ENCODE measurements around the gene OR2AG1. TPM values are rescaled to one million over a fixed set of nuclear protein-coding genes. Genes with fewer than 3 reads are reported as not detected.

The OR2AG1 gene
- total RNA-seq, 2 donors from 2014 or later = not detected

DNA sequence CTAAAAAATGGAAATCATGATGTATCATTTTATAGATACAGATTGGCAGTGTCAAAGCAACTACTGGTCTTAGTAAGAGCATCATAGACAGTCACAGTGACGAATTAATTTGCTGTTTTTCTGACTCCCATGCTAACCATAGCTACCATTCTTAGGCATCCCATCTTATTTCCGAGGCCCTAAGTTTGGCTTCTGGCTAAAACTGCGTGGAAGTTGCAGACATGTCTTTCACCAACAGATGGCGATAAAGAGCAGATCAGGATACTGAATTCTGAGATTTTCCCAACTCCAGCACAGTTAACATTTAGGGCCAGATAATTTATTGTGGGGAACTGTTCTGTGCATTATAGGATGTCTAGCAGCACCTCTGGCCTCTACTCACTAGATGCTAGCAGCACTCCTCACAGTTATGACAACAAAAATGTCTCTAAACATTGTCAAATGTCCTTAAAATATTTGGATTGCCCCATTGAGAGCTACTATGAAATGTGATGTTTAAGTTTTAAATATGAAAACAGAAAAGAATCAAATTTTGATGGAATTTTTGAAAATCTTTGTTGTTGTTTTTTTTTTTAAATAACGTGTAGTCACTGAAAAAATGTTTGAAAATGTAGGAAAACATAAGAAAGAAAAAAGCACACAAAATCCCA, 27.4 kb upstream of the OR2AG1 start:
- ATAC-seq (peak; percentile 56), DNase-seq (peak; percentile 17 to 28 (median 21))
- Histone ChIP-seq H3K27me3 (no peaks in the 10 kb centered on the region), H3K27ac (no peak overlapping the region), H3K4me3 (no peak overlapping the region), H3K36me3 (replicated peaks in 1 of 2; ENCODE audit: insufficient read depth in 1 of 2, low read depth in 2 of 2) (no peaks in the 10 kb centered on the region), H3K4me1 (peaks cover 9% of the 10 kb centered on the region), H3K9me3 (no peaks in the 10 kb centered on the region)
- 4% methylated on average over 5 of the region's 5 CpGs for WGBS, 2 donors
- TF ChIP-seq, protein P1, sequence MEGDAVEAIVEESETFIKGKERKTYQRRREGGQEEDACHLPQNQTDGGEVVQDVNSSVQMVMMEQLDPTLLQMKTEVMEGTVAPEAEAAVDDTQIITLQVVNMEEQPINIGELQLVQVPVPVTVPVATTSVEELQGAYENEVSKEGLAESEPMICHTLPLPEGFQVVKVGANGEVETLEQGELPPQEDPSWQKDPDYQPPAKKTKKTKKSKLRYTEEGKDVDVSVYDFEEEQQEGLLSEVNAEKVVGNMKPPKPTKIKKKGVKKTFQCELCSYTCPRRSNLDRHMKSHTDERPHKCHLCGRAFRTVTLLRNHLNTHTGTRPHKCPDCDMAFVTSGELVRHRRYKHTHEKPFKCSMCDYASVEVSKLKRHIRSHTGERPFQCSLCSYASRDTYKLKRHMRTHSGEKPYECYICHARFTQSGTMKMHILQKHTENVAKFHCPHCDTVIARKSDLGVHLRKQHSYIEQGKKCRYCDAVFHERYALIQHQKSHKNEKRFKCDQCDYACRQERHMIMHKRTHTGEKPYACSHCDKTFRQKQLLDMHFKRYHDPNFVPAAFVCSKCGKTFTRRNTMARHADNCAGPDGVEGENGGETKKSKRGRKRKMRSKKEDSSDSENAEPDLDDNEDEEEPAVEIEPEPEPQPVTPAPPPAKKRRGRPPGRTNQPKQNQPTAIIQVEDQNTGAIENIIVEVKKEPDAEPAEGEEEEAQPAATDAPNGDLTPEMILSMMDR (IDR thresholded peaks at IDR 0.05) = peak; percentile 53 to 89 (median 65)
- TF ChIP-seq POLR2A (IDR thresholded peaks at IDR 0.05) = no peak
- intact Hi-C loops (cut with DNase I) = no loop called here

DNA sequence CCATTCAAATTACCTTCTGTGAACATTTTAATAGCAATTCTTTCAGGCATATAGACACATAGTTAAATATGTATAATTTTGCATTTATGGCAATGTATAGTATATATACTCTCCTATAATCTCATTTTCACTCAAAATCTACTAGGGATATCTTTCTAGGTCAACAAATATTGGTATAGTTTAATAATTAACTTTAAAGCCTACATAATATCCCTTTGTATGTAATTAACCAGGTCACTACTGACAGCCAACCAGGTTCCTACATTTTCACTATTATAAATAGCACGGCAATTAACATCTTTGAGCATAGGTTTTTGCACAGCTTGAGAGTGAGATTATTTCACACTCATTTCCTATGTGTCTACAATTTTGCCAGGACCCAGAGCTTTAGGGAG, 26.9 kb upstream of the OR2AG1 start:
- TF ChIP-seq, protein P1 (IDR thresholded peaks at IDR 0.05) = no peak
- no peak for TF ChIP-seq POLR2A (IDR thresholded peaks at IDR 0.05)
- DNase-seq = no peak
- intact Hi-C loops (cut with DNase I) = no loop called here
- H3K4me3 ChIP-seq = no peak overlapping the region
- H3K9me3 ChIP-seq = no peaks in the 10 kb centered on the region
- no peak for ATAC-seq
- 17 to 40% methylated on average over 1 of the region's 1 CpG for WGBS, 2 donors
- H3K27ac ChIP-seq = no peak overlapping the region
- no peaks in the 10 kb centered on the region for H3K36me3 ChIP-seq (replicated peaks in 1 of 2; ENCODE audit: insufficient read depth in 1 of 2, low read depth in 2 of 2)
- H3K4me1 ChIP-seq = peaks cover 9% of the 10 kb centered on the region
- H3K27me3 ChIP-seq = no peaks in the 10 kb centered on the region

DNA sequence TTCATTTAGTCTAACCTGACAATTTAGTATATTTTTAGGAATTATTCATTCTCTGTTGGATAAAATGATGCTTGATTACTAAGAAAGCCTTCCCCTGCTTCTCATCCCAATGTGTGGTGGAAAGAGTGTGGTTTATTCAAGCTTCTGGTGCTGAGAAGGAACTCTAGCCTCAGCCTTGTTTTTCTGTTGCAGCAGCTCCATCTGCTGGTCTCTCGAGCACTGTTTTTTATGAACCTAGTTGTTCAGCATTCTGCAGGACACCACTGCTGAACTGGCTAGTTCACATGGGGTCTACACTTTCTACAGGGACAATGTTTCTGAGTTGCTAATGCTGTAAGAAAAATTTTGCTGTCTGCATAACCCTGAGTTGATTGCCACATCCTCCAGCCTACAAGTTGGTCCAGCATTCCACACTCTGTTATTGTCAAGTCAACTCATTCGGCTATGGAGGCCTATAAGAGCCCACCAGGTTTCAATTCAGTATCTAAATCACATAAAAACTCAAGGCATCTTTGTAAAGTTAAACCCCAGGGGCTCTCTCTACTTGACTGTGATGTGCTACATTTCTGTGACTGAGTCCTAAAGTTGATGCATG, 25.4 kb upstream of the OR2AG1 start:
- WGBS, 2 donors = 50% methylated on average over 2 of the region's 2 CpGs

DNA sequence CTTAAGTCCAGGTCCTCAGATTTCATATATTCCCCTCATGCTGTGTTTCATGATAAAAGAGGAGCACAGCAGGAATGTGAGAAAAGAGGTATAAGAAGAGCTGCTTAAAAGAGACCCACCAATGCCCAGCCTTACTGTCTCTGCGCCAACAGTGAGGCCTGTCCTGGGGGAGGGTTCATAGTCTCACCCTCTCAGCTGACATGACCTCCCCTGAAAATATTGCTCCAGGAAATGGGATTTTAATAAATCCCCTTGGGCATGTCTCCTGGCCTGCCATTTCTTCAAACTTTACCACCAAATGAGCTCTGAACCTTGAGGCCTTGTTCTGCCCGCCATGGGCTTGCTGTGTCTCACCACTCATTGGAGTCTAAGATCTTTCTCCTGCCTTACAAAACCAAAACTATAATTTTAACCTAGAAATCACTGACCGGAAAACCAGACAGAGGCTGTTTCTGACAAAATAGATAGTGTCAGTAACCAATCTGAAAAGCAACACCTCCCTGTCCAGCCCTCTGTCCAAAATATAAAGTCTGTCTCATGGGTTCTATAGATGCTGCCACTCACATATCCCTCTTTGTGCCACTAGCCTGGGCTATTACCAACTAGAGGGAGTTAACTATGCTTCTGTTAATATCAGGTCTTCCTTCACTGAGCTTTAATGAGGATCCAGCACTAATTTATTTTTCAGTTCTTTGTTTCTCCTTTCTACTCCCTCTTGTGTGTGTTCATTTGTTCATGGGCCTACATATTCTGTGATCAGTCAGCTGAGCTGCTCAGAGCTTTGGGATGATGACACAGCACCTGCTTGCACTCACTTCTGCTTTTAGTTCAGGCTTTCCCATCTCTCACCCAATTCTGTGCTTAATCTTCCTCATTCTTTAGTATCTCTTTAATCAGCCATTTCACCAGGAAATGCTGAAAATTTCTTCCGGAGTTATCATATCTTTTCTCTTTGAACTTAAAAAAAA, 10.6 kb upstream of the OR2AG1 start, which contains the start of gene OR2AG2:
TSS of gene OR2AG2 (minus strand) at position 51 of the 968 bp plus-strand sequence. CDS start 3,019 bp downstream, outside the sequence.
- Histone ChIP-seq H3K4me1 (no peaks in the 10 kb centered on the region), H3K9me3 (no peaks in the 10 kb centered on the region), H3K4me3 (no peak within 1 kb of the TSS), H3K36me3 (replicated peaks in 1 of 2; ENCODE audit: insufficient read depth in 1 of 2, low read depth in 2 of 2) (no peaks in the 10 kb centered on the region), H3K27ac (no peak within 1 kb of the TSS), H3K27me3 (no peaks in the 10 kb centered on the region)
- DNase-seq = peak in 2 of 4 donors; percentile 7 to 34
- no peak for TF ChIP-seq POLR2A (IDR thresholded peaks at IDR 0.05)
- TF ChIP-seq, protein P1 (IDR thresholded peaks at IDR 0.05) = no peak
- whole genome bisulfite sequencing, 2 donors = 58 to 76% methylated on average over 3 to 4 of the region's 4 CpGs
- intact Hi-C loops (cut with DNase I) = no loop called here
- ATAC-seq = no peak

More for the DNA sequence above, 25.4 kb upstream of the OR2AG1 start:
- Histone ChIP-seq H3K27ac (no peak overlapping the region), H3K9me3 (no peaks in the 10 kb centered on the region), H3K27me3 (no peaks in the 10 kb centered on the region), H3K36me3 (replicated peaks in 1 of 2; ENCODE audit: insufficient read depth in 1 of 2, low read depth in 2 of 2) (no peaks in the 10 kb centered on the region), H3K4me1 (peaks cover 9% of the 10 kb centered on the region), H3K4me3 (no peak overlapping the region)
- intact Hi-C loops (cut with DNase I) = no loop called here
- peak; percentile 69 for ATAC-seq
- TF ChIP-seq, protein P1 (IDR thresholded peaks at IDR 0.05) = peak in 6 of 7 experiments; percentile 28 to 65 (median 48)
- no peak for TF ChIP-seq POLR2A (IDR thresholded peaks at IDR 0.05)
- DNase-seq = peak; percentile 50 to 69 (median 58)
